ENCODE measurements around the gene KCNMA1.
A peak's percentile ranks its signal among the peaks of the same experiment; 100 is the strongest.

Gene KCNMA1

GRCh38 chr10:76892766-76893479, 744.7 kb downstream of the KCNMA1 start:
- H3K27ac ChIP-seq, result no peak overlapping the region
- no peak overlapping the region for H3K4me2 ChIP-seq
- H3K27me3 ChIP-seq (ENCODE audit: insufficient read depth, low read depth), result no peaks in the 10 kb centered on the region
- H3K4me3 ChIP-seq (IDR thresholded peaks at IDR 0.05; ENCODE audit: insufficient read depth, low read depth, low read length), result no peak overlapping the region
- no peaks in the 10 kb centered on the region for H3K79me2 ChIP-seq (ENCODE audit: insufficient read depth, low read depth)
- peaks cover 6% of the 10 kb centered on the region for H3K4me1 ChIP-seq (ENCODE audit: low read depth, poor library complexity, severe bottlenecking)
- H2AFZ ChIP-seq (ENCODE audit: low read depth), result no peak overlapping the region
- no peaks in the 10 kb centered on the region for H3K36me3 ChIP-seq (ENCODE audit: insufficient read depth)
- TF ChIP-seq CTCF (conservative IDR thresholded peaks at IDR 0.05; ENCODE audit: low read depth, low read length), result no peak
- no peak overlapping the region for H3K9ac ChIP-seq
- H4K20me1 ChIP-seq (ENCODE audit: insufficient read depth), result no peaks in the 10 kb centered on the region

GRCh38 chr10:76887223-76888010, 750.2 kb downstream of the KCNMA1 start:
- Histone ChIP-seq H3K4me2 (peak overlapping the region; percentile 7; the same call in 1 of the 2 replicates), H3K4me1 (ENCODE audit: low read depth, poor library complexity, severe bottlenecking) (peaks cover 17% of the 10 kb centered on the region), H2AFZ (ENCODE audit: low read depth) (no peak overlapping the region), H3K36me3 (ENCODE audit: insufficient read depth) (no peaks in the 10 kb centered on the region), H3K9ac (no peak overlapping the region), H3K4me3 (IDR thresholded peaks at IDR 0.05; ENCODE audit: insufficient read depth, low read depth, low read length) (no peak overlapping the region), H3K79me2 (ENCODE audit: insufficient read depth, low read depth) (no peaks in the 10 kb centered on the region), H3K27ac (no peak overlapping the region), H4K20me1 (ENCODE audit: insufficient read depth) (no peaks in the 10 kb centered on the region), H3K27me3 (ENCODE audit: insufficient read depth, low read depth) (no peaks in the 10 kb centered on the region)
- TF ChIP-seq CTCF (conservative IDR thresholded peaks at IDR 0.05; ENCODE audit: low read depth, low read length), result no peak

GRCh38 chr10:76885816-76886215, 751.8 kb downstream of the KCNMA1 start:
- no peak for TF ChIP-seq CTCF (conservative IDR thresholded peaks at IDR 0.05; ENCODE audit: low read depth, low read length)
- Histone ChIP-seq H4K20me1 (ENCODE audit: insufficient read depth) (no peaks in the 10 kb centered on the region), H3K79me2 (ENCODE audit: insufficient read depth, low read depth) (no peaks in the 10 kb centered on the region), H2AFZ (ENCODE audit: low read depth) (no peak overlapping the region), H3K27me3 (ENCODE audit: insufficient read depth, low read depth) (no peaks in the 10 kb centered on the region), H3K36me3 (ENCODE audit: insufficient read depth) (no peaks in the 10 kb centered on the region), H3K4me3 (IDR thresholded peaks at IDR 0.05; ENCODE audit: insufficient read depth, low read depth, low read length) (no peak overlapping the region), H3K27ac (no peak overlapping the region), H3K9ac (no peak overlapping the region), H3K4me1 (ENCODE audit: low read depth, poor library complexity, severe bottlenecking) (peaks cover 17% of the 10 kb centered on the region), H3K4me2 (no peak overlapping the region)

GRCh38 chr10:76884673-76885275, 752.8 kb downstream of the KCNMA1 start:
- Histone ChIP-seq H3K9ac (no peak overlapping the region), H3K27me3 (ENCODE audit: insufficient read depth, low read depth) (no peaks in the 10 kb centered on the region), H3K36me3 (ENCODE audit: insufficient read depth) (no peaks in the 10 kb centered on the region), H3K4me2 (no peak overlapping the region), H3K27ac (no peak overlapping the region), H3K4me1 (ENCODE audit: low read depth, poor library complexity, severe bottlenecking) (peaks cover 17% of the 10 kb centered on the region), H4K20me1 (ENCODE audit: insufficient read depth) (no peaks in the 10 kb centered on the region), H3K4me3 (IDR thresholded peaks at IDR 0.05; ENCODE audit: insufficient read depth, low read depth, low read length) (no peak overlapping the region), H2AFZ (ENCODE audit: low read depth) (no peak overlapping the region), H3K79me2 (ENCODE audit: insufficient read depth, low read depth) (no peaks in the 10 kb centered on the region)
- no peak for TF ChIP-seq CTCF (conservative IDR thresholded peaks at IDR 0.05; ENCODE audit: low read depth, low read length)

Data from KMS-11 (cell line).